K562 (cell line): ENCODE measurements around the gene SPAG16. TPM values are rescaled to one million over a fixed set of nuclear protein-coding genes. Genes with fewer than 3 reads are reported as not detected.

Experiments
- ZBED1 ChIP-seq: IDR thresholded peaks from 2 replicates; pipeline ENCODE4 v1.6.1; 2014
- ZFP1 ChIP-seq: fragments of 450-650 bp; formaldehyde crosslinking; IDR thresholded peaks from 2 replicates; pipeline ENCODE4 v1.4.0; 2020; ENCODE audit warnings: mild to moderate bottlenecking, mixed read lengths
- ZNF695 ChIP-seq: fragments of 450-650 bp; formaldehyde crosslinking; IDR thresholded peaks from 2 replicates; pipeline ENCODE4 v1.4.0; 2020; ENCODE audit warnings: mild to moderate bottlenecking, moderate library complexity
- polyA plus RNA-seq, 8 experiments: library from polyadenylated mRNA; depleted of rRNA in 4 of 8; stranded (reverse) in 5 of 8; unstranded in 3 of 8; fragments of >200 nt; fragmentation: Nextera tagmentation in 2 of 8; fragmentation: Illumina TruSeq in 1 of 8; extraction: Ambion mirVana in 2 of 8; extraction: Trizol in 1 of 8; gene quantifications; 2 replicates each; pipeline versions ENCODE4 v1.2.1 to v1.2.3, GENCODE V29; 2011 to 2014; ENCODE audit warnings: inconsistent platforms in 1 of 8, missing spikeins in 1 of 8
- total RNA-seq, 7 experiments: library from RNA; depleted of rRNA in 6 of 7; stranded (reverse); fragments of >200 nt in 6 of 7; fragmentation: Illumina TruSeq in 2 of 7; extraction: Trizol in 2 of 7; gene quantifications; 2 replicates each; pipeline versions ENCODE4 v1.2.1 to v1.2.3, GENCODE V29; 2011 to 2021; ENCODE audit warnings: low replicate concordance in 1 of 7
- TF ChIP-seq, protein P1 (sequence below): fragments of 200-600 bp; sonication (generic); IDR thresholded peaks from one replicate; pipeline ENCODE4 v1.6.1; 2012; ENCODE audit warnings: mild to moderate bottlenecking, low read depth, low read length, inconsistent platforms

The SPAG16 gene
- total and polyA plus RNA-seq, 9 of the 15 experiments (the other 6 are each of a cell fraction or from before 2014, with no cell fraction given) = 0.98 to 5.9 (median 3.5) TPM

DNA sequence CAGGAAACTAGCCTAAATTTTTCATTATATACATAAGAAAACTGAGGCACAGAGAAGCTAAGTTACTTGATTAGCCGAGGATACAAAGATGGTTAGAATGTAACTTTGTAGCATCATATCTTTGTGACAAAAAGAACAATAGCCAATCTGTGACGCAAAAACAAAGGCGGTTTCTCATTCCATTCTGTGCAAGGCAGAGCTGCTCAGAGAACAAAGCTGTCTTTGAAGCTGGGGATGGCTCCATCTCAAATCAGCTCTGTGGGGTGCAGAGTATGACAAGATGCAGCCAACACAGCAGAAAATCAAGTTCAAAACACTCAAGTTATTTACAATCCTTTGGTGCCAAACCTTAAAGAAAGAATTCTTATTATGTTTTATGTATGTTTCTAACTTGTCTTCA lies 1044.7 kb downstream of the SPAG16 start (continued):
- TF ChIP-seq, protein P1, sequence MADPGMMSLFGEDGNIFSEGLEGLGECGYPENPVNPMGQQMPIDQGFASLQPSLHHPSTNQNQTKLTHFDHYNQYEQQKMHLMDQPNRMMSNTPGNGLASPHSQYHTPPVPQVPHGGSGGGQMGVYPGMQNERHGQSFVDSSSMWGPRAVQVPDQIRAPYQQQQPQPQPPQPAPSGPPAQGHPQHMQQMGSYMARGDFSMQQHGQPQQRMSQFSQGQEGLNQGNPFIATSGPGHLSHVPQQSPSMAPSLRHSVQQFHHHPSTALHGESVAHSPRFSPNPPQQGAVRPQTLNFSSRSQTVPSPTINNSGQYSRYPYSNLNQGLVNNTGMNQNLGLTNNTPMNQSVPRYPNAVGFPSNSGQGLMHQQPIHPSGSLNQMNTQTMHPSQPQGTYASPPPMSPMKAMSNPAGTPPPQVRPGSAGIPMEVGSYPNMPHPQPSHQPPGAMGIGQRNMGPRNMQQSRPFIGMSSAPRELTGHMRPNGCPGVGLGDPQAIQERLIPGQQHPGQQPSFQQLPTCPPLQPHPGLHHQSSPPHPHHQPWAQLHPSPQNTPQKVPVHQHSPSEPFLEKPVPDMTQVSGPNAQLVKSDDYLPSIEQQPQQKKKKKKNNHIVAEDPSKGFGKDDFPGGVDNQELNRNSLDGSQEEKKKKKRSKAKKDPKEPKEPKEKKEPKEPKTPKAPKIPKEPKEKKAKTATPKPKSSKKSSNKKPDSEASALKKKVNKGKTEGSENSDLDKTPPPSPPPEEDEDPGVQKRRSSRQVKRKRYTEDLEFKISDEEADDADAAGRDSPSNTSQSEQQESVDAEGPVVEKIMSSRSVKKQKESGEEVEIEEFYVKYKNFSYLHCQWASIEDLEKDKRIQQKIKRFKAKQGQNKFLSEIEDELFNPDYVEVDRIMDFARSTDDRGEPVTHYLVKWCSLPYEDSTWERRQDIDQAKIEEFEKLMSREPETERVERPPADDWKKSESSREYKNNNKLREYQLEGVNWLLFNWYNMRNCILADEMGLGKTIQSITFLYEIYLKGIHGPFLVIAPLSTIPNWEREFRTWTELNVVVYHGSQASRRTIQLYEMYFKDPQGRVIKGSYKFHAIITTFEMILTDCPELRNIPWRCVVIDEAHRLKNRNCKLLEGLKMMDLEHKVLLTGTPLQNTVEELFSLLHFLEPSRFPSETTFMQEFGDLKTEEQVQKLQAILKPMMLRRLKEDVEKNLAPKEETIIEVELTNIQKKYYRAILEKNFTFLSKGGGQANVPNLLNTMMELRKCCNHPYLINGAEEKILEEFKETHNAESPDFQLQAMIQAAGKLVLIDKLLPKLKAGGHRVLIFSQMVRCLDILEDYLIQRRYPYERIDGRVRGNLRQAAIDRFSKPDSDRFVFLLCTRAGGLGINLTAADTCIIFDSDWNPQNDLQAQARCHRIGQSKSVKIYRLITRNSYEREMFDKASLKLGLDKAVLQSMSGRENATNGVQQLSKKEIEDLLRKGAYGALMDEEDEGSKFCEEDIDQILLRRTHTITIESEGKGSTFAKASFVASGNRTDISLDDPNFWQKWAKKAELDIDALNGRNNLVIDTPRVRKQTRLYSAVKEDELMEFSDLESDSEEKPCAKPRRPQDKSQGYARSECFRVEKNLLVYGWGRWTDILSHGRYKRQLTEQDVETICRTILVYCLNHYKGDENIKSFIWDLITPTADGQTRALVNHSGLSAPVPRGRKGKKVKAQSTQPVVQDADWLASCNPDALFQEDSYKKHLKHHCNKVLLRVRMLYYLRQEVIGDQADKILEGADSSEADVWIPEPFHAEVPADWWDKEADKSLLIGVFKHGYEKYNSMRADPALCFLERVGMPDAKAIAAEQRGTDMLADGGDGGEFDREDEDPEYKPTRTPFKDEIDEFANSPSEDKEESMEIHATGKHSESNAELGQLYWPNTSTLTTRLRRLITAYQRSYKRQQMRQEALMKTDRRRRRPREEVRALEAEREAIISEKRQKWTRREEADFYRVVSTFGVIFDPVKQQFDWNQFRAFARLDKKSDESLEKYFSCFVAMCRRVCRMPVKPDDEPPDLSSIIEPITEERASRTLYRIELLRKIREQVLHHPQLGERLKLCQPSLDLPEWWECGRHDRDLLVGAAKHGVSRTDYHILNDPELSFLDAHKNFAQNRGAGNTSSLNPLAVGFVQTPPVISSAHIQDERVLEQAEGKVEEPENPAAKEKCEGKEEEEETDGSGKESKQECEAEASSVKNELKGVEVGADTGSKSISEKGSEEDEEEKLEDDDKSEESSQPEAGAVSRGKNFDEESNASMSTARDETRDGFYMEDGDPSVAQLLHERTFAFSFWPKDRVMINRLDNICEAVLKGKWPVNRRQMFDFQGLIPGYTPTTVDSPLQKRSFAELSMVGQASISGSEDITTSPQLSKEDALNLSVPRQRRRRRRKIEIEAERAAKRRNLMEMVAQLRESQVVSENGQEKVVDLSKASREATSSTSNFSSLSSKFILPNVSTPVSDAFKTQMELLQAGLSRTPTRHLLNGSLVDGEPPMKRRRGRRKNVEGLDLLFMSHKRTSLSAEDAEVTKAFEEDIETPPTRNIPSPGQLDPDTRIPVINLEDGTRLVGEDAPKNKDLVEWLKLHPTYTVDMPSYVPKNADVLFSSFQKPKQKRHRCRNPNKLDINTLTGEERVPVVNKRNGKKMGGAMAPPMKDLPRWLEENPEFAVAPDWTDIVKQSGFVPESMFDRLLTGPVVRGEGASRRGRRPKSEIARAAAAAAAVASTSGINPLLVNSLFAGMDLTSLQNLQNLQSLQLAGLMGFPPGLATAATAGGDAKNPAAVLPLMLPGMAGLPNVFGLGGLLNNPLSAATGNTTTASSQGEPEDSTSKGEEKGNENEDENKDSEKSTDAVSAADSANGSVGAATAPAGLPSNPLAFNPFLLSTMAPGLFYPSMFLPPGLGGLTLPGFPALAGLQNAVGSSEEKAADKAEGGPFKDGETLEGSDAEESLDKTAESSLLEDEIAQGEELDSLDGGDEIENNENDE = no peak
- TF ChIP-seq ZBED1 = no peak
- no peak for TF ChIP-seq ZFP1
- TF ChIP-seq ZNF695 (CRISPR knock-in tag) = no peak
